ENCODE data around the gene GMDS.

GRCh38 chr6:2249126-2249525, 3.7 kb upstream of the GMDS start:
- TF ChIP-seq CTCF (IDR thresholded peaks at IDR 0.05) (no peak), POLR2A (IDR thresholded peaks at IDR 0.05) (no peak), EP300 (IDR thresholded peaks at IDR 0.05) (no peak)

Measured in ovary (tissue), 3 donors.